SK-N-SH (cell line): ENCODE data around the gene FBXO47.

Source experiments
- CTCF ChIP-seq: fragments of 200-600 bp; sonication (generic); IDR thresholded peaks from 2 replicates; pipeline ENCODE4 v1.6.1; 2017; ENCODE audit warnings: antibody characterized with exemption, mild to moderate bottlenecking, moderate library complexity
- EP300 ChIP-seq, 2 experiments: IDR thresholded peaks; 2 replicates each; pipeline versions ENCODE4 v1.4.0 to v1.6.1; 2012; ENCODE audit warnings: borderline replicate concordance in 1 of 2, low read depth in 1 of 2, low read length in 1 of 2
- EZH2phosphoT487 ChIP-seq: fragments of 200-600 bp; sonication (generic); IDR thresholded peaks from 2 replicates; pipeline ENCODE4 v1.6.1; 2017; ENCODE audit warnings: low read depth, mixed run types, mild to moderate bottlenecking, antibody characterized with exemption, moderate library complexity, borderline replicate concordance
- JUND ChIP-seq: IDR thresholded peaks from 2 replicates; pipeline ENCODE4 v1.4.0; 2012
- MAX ChIP-seq: IDR thresholded peaks from 2 replicates; pipeline ENCODE4 v1.4.0; 2012; ENCODE audit warnings: low read depth
- MXI1 ChIP-seq: IDR thresholded peaks from 2 replicates; pipeline ENCODE4 v1.6.1; 2012; ENCODE audit warnings: mild to moderate bottlenecking, low read depth, low read length, improper control_type of control experiment
- POLR2AphosphoS5 ChIP-seq: IDR thresholded peaks from 2 replicates; pipeline ENCODE4 v1.6.1; 2012; ENCODE audit warnings: low read depth, low read length
- RAD21 ChIP-seq: IDR thresholded peaks from 2 replicates; pipeline ENCODE4 v1.6.1; 2012; ENCODE audit warnings: mild to moderate bottlenecking, low read length
- REST ChIP-seq: IDR thresholded peaks from 2 replicates; pipeline ENCODE4 v1.6.1; 2012; ENCODE audit warnings: mild to moderate bottlenecking, low read depth, low read length, moderate library complexity
- RFX5 ChIP-seq: IDR thresholded peaks from 2 replicates; pipeline ENCODE4 v1.6.1; 2012; ENCODE audit warnings: mild to moderate bottlenecking, improper control_type of control experiment, low read length
- RXRA ChIP-seq: IDR thresholded peaks from 2 replicates; pipeline ENCODE4 v1.4.0; 2012; ENCODE audit warnings: low read depth, mild to moderate bottlenecking, borderline replicate concordance
- SMC3 ChIP-seq: IDR thresholded peaks from 2 replicates; pipeline ENCODE4 v1.6.1; 2012; ENCODE audit warnings: low read depth, low read length, improper control_type of control experiment
- TAF1 ChIP-seq: IDR thresholded peaks from 2 replicates; pipeline ENCODE4 v1.6.1; 2012; ENCODE audit warnings: low read depth, mild to moderate bottlenecking, low read length, moderate library complexity, borderline replicate concordance
- TF ChIP-seq, protein P1 (sequence below): IDR thresholded peaks from 2 replicates; pipeline ENCODE4; 2012

GRCh38 chr17:38914741-38915638 lies 52.2 kb downstream of the FBXO47 start:
- no peak for TF ChIP-seq EP300 (IDR thresholded peaks at IDR 0.05; ENCODE audit: borderline replicate concordance in 1 of 2, low read depth in 1 of 2, low read length in 1 of 2)
- no peak for TF ChIP-seq MXI1
- TF ChIP-seq CTCF, result peak; percentile 10; the same call in 1 of the 2 replicates
- TF ChIP-seq POLR2AphosphoS5, result no peak
- TF ChIP-seq RXRA, result no peak
- TF ChIP-seq RAD21, result no peak
- no peak for TF ChIP-seq JUND
- TF ChIP-seq REST, result no peak
- TF ChIP-seq SMC3, result no peak
- TF ChIP-seq RFX5, result no peak
- TF ChIP-seq EZH2phosphoT487, result no peak
- TF ChIP-seq, protein P1, sequence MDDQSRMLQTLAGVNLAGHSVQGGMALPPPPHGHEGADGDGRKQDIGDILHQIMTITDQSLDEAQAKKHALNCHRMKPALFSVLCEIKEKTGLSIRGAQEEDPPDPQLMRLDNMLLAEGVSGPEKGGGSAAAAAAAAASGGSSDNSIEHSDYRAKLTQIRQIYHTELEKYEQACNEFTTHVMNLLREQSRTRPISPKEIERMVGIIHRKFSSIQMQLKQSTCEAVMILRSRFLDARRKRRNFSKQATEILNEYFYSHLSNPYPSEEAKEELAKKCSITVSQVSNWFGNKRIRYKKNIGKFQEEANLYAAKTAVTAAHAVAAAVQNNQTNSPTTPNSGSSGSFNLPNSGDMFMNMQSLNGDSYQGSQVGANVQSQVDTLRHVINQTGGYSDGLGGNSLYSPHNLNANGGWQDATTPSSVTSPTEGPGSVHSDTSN, result no peak
- no peak for TF ChIP-seq TAF1
- no peak for TF ChIP-seq MAX
